Measurements from ENCODE around the gene GNRH2. TPM values are rescaled to one million over a fixed set of nuclear protein-coding genes. Genes with fewer than 3 reads are reported as not detected.

Gene GNRH2
- total RNA-seq, 1 donor from 2014 or later, result not detected

DNA sequence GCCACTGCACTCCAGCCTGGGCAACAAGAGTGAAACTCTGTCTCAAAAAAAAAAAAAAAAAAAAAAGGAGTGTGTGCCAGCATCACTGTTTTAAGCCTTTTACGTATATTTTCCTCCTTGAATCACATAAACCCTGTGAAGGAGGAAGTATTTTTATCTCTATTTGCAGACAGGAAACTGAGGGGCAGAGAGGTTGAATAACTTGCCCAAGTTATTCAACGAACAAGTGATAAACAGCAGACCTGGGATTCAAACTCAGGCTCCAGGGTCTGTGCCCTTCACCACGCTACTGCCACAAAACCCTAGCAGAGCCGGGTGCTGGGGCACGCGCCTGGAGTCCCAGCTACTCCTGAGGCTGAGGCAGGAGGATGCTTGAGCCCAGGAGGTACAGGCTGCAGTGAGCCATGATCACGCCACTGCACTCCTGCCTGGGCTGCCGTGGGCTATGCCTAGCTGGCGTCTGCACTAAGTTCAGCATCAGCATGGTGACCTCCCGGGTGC is 50.5 kb downstream of the GNRH2 start:
- Histone ChIP-seq H3K36me3 (no peaks in the 10 kb centered on the region), H3K27ac (no peak overlapping the region), H3K4me3 (no peak overlapping the region), H3K27me3 (peaks cover 7% of the 10 kb centered on the region), H3K9me3 (no peaks in the 10 kb centered on the region), H3K4me1 (no peaks in the 10 kb centered on the region)
- TF ChIP-seq, protein P1, sequence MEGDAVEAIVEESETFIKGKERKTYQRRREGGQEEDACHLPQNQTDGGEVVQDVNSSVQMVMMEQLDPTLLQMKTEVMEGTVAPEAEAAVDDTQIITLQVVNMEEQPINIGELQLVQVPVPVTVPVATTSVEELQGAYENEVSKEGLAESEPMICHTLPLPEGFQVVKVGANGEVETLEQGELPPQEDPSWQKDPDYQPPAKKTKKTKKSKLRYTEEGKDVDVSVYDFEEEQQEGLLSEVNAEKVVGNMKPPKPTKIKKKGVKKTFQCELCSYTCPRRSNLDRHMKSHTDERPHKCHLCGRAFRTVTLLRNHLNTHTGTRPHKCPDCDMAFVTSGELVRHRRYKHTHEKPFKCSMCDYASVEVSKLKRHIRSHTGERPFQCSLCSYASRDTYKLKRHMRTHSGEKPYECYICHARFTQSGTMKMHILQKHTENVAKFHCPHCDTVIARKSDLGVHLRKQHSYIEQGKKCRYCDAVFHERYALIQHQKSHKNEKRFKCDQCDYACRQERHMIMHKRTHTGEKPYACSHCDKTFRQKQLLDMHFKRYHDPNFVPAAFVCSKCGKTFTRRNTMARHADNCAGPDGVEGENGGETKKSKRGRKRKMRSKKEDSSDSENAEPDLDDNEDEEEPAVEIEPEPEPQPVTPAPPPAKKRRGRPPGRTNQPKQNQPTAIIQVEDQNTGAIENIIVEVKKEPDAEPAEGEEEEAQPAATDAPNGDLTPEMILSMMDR (IDR thresholded peaks at IDR 0.05), result no peak
- intact Hi-C loops (cut with DNase I), result no loop called here
- no peak for DNase-seq (ENCODE audit: low spot score in 2 of 2)

DNA sequence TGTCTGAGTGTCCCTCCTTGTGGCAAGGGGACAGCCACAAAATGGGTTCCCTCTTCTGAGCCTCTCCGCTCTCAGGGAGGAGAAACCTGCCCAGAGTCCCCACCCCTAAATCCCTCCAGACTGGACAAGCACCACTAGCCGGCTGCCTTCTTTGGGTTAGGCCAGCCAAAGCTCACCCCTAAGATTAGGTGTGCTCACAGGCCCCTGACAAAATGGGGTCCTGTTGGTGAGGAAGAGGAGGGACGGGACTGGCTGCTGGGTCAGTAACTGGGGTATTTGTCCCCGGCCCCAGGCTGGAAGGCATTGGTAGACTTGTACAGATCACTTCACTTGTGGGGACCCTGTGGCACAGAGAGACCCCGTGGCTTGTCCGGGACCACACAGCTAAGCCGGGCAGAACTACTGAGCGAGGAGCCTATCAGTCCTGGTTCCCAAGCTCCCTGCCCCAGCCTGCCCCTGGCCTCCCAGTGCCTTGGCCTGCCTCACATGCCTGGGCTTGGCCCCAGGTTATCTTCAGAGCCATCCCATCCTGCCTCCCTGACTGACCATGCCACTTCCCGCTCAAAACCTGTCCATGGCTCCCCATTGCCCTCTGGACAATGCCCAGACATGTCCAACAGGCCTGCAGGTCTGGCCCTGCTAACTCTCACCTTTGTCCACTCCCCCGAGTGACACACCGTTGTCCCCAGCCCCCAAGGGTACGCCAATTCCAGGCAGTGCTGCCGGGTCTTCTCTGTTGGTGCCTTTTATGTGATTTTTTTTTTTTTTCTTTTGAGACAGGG is 51.6 kb downstream of the GNRH2 start:
- Histone ChIP-seq H3K4me3 (no peak overlapping the region), H3K27me3 (peaks cover 7% of the 10 kb centered on the region), H3K9me3 (no peaks in the 10 kb centered on the region), H3K4me1 (no peaks in the 10 kb centered on the region), H3K36me3 (no peaks in the 10 kb centered on the region), H3K27ac (no peak overlapping the region)
- TF ChIP-seq, protein P1 (IDR thresholded peaks at IDR 0.05), result no peak
- no peak for DNase-seq (ENCODE audit: low spot score in 2 of 2)
- intact Hi-C loops (cut with DNase I), result no loop called here

Other genes starting within 250 kb of the GNRH2 start
- gene CPXM1, start 243.0 kb upstream of the GNRH2 start, total RNA-seq, result not detected
- gene C20orf141, start 228.6 kb upstream of the GNRH2 start, total RNA-seq, result not detected
- gene TMEM239, start 227.3 kb upstream of the GNRH2 start, total RNA-seq, result not detected
- 49.7 TPM for gene PCED1A, start 203.0 kb upstream of the GNRH2 start, total RNA-seq
- 61.1 TPM for gene VPS16, start 202.9 kb upstream of the GNRH2 start, total RNA-seq
- gene PTPRA, start 170.1 kb upstream of the GNRH2 start, total RNA-seq, result 24.2 TPM
- 56.4 TPM for gene MRPS26, start 2.4 kb downstream of the GNRH2 start, total RNA-seq
- gene OXT, start 28.0 kb downstream of the GNRH2 start, total RNA-seq, result not detected
- gene AVP, start 41.1 kb downstream of the GNRH2 start, total RNA-seq, result not detected
- gene FASTKD5, start 116.2 kb downstream of the GNRH2 start, total RNA-seq, result 6.1 TPM
- 6.8 TPM for gene UBOX5, start 116.2 kb downstream of the GNRH2 start, total RNA-seq
- 14.9 TPM for gene LZTS3, start 129.9 kb downstream of the GNRH2 start, total RNA-seq
- 18.0 TPM for gene DDRGK1, start 161.1 kb downstream of the GNRH2 start, total RNA-seq
- gene ITPA, start 165.9 kb downstream of the GNRH2 start, total RNA-seq, result 111 TPM
- 1.6 TPM for gene SLC4A11, start 195.6 kb downstream of the GNRH2 start, total RNA-seq

Data from ascending aorta (tissue), 2 donors.